Caco-2 (cell line): Measurements from ENCODE around the gene TMTC2. TPM values are rescaled to one million over a fixed set of nuclear protein-coding genes. Genes with fewer than 3 reads are reported as not detected.

Source experiments
- BruUV-seq: library from RNA; stranded (reverse); fragments of 400-500 nt; replicated peaks from 2 replicates; lab custom pipeline; 2021; lab: Mats Ljungman, UMichigan
- CTCF ChIA-PET: fragments of 300-600 bp; sonication (Branson Sonifier 250); formaldehyde crosslinking; loops from one replicate; lab custom pipeline; 2022; ENCODE audit warnings: antibody characterized with exemption; lab: Charles Lee
- POLR2A ChIA-PET: fragments of 300-600 bp; sonication (Branson Sonifier 250); formaldehyde crosslinking; loops from one replicate; lab custom pipeline; 2022; ENCODE audit warnings: antibody characterized with exemption; lab: Charles Lee
- DNase-seq, 2 experiments: peaks; one replicate each; pipeline versions ENCODE4 v3.0.0 to v3.0.0-alpha.2; 2020 to 2022
- H3K27me3 ChIP-seq: replicated peaks from 2 replicates; pipeline ENCODE4 v1.6.0; 2011; ENCODE audit warnings: low read length; ENCODE audit not compliant: control insufficient read depth, insufficient read depth
- H3K36me3 ChIP-seq: 2 replicates; pipeline ENCODE4 v1.5.1; 2011; ENCODE audit warnings: low read length; ENCODE audit not compliant: control insufficient read depth, insufficient read depth
- H3K4me1 ChIP-seq: fragments of 250-450 bp; sonication (Bioruptor Pico); 2 replicates; pipeline ENCODE4 v1.5.1; 2020; ENCODE audit warnings: mild to moderate bottlenecking
- H3K4me3 ChIP-seq: 2 replicates; pipeline ENCODE4 v1.5.1; 2011; ENCODE audit warnings: low read depth, mild to moderate bottlenecking, control low read depth, low read length
- H3K9me3 ChIP-seq: fragments of 250-450 bp; sonication (Bioruptor Pico); 2 replicates; pipeline ENCODE4 v1.5.1; 2020; ENCODE audit warnings: mild to moderate bottlenecking, moderate library complexity
- H3K27ac Mint-ChIP-seq: one replicate; pipeline ENCODE4 v1.8.0; 2022; ENCODE audit warnings: mixed read lengths; ENCODE audit not compliant: unreplicated experiment
- H3K27me3 Mint-ChIP-seq: one replicate; pipeline ENCODE4 v1.8.0; 2022; ENCODE audit warnings: mixed read lengths; ENCODE audit not compliant: insufficient read depth, unreplicated experiment
- H3K36me3 Mint-ChIP-seq: one replicate; pipeline ENCODE4 v1.8.0; 2022; ENCODE audit warnings: mild to moderate bottlenecking, mixed read lengths; ENCODE audit not compliant: insufficient read depth, unreplicated experiment
- H3K4me1 Mint-ChIP-seq: one replicate; pipeline ENCODE4 v1.8.0; 2022; ENCODE audit warnings: low read depth, mixed read lengths; ENCODE audit not compliant: unreplicated experiment
- H3K4me3 Mint-ChIP-seq: one replicate; pipeline ENCODE4 v1.8.0; 2022; ENCODE audit warnings: mild to moderate bottlenecking, moderate library complexity, mixed read lengths; ENCODE audit not compliant: unreplicated experiment
- H3K9me3 Mint-ChIP-seq: one replicate; pipeline ENCODE4 v1.8.0; 2022; ENCODE audit warnings: mixed read lengths; ENCODE audit not compliant: unreplicated experiment
- intact Hi-C: fragments of 100-400 bp; cut with micrococcal nuclease; formaldehyde crosslinking; loops from one replicate; pipeline ENCODE4 v1.10.0; 2022; ENCODE audit not compliant: unreplicated experiment
- total RNA-seq: library from RNA; stranded (reverse); gene quantifications from 2 replicates; pipeline ENCODE4 v1.2.3, GENCODE V29; 2022
- TF ChIP-seq, protein P1 (sequence below), 2 experiments: fragments of 200-600 bp in 1 of 2; IDR thresholded peaks; 1 replicate in 1 of 2; 2 replicates in 1 of 2; pipeline versions ENCODE4 v1.5.1 to v1.8.0; 2011 to 2022; ENCODE audit warnings: antibody characterized with exemption in 1 of 2, control low read depth in 1 of 2, inconsistent platforms in 1 of 2, low read depth in 1 of 2, low read length in 1 of 2, mild to moderate bottlenecking in 1 of 2, moderate library complexity in 1 of 2; ENCODE audit not compliant: insufficient read depth in 1 of 2, severe bottlenecking in 1 of 2, unreplicated experiment in 1 of 2

The TMTC2 gene
- total RNA-seq, 1 experiment from 2014 or later, result 2.2 TPM

DNA sequence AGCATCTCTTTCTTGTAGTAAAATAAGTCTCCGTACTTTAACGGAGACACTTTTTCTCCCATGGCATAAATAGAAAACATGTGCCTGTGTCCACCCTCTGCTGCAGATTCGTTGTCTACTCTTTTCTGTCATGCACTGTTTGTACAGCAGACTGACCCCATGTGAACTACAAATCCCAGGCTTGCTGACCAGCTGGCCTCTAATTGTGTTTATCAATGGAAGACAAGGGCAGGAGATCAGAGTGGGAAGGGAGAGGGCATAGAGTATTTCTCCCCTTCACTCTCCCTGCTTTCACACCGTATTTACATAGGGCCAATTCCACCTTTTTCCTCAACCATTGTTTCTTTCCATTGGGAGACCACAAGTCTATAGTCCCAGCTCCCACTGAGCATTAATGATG is 31.0 kb upstream of the TMTC2 start:
- intact Hi-C loops, result no loop called here
- H3K36me3 ChIP-seq, result no peaks in the 10 kb centered on the region
- H3K4me1 ChIP-seq, result peaks cover 4% of the 10 kb centered on the region; the same call in 1 of the 2 replicates
- H3K9me3 ChIP-seq, result no peaks in the 10 kb centered on the region
- no peak overlapping the region for H3K4me3 Mint-ChIP-seq
- H3K36me3 Mint-ChIP-seq, result no peaks in the 10 kb centered on the region
- H3K4me3 ChIP-seq, result no peak overlapping the region
- no peaks in the 10 kb centered on the region for H3K9me3 Mint-ChIP-seq
- H3K27me3 Mint-ChIP-seq, result no peaks in the 10 kb centered on the region
- H3K4me1 Mint-ChIP-seq, result no peaks in the 10 kb centered on the region
- no peaks in the 10 kb centered on the region for H3K27me3 ChIP-seq
- ChIA-PET CTCF (no interaction called here), POLR2A (no interaction called here)
- no peak overlapping the region for H3K27ac Mint-ChIP-seq
- no TSS peak for BruUV-seq
- DNase-seq, result no peak
- TF ChIP-seq, protein P1, sequence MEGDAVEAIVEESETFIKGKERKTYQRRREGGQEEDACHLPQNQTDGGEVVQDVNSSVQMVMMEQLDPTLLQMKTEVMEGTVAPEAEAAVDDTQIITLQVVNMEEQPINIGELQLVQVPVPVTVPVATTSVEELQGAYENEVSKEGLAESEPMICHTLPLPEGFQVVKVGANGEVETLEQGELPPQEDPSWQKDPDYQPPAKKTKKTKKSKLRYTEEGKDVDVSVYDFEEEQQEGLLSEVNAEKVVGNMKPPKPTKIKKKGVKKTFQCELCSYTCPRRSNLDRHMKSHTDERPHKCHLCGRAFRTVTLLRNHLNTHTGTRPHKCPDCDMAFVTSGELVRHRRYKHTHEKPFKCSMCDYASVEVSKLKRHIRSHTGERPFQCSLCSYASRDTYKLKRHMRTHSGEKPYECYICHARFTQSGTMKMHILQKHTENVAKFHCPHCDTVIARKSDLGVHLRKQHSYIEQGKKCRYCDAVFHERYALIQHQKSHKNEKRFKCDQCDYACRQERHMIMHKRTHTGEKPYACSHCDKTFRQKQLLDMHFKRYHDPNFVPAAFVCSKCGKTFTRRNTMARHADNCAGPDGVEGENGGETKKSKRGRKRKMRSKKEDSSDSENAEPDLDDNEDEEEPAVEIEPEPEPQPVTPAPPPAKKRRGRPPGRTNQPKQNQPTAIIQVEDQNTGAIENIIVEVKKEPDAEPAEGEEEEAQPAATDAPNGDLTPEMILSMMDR (IDR thresholded peaks at IDR 0.05; ENCODE audit: insufficient read depth in 1 of 2, low read depth in 1 of 2, low read length in 1 of 2, severe bottlenecking in 1 of 2, unreplicated experiment in 1 of 2), result no peak

DNA sequence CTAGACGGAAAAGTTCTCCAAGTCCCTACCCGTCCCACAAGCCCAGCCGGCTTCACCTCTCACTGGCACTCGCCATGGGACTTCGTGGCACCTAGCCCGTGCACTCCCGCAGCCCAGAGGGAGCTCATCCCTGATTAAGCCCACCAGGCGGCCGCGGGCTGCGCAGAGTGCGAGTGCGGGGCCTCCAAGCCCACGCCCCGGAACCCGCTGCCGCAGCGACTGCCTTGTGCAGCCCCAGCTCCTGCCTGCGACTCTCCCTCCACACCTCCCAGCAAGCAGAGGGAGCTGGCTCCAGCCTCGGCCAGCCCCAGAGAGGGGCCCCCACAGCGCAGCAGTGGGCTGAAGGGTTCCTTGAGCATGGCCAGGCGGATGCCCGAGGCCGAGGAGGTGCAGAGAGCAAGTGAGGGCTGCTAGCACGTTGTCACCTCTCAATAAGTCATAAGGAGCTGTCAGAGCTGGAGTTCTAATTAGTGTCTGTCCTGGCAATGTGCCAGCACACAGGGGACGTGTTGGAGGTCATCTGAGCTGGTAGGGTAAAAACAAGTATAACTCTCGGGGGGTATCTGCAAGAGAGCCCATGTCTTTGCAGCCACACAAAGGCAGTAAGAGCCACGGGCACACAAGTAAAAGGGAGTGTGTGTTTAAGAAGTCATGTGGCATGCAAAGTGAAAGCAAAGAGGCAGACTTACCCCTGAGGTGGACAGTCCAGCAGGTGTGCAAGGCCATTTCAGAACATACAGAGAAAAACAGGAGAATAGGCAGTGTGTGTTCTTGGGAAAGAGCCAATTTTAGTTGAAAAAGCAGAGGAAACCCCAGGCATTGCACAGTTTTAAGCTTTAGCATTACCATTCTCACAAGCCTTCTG is 27.1 kb upstream of the TMTC2 start:
- no peaks in the 10 kb centered on the region for H3K27me3 Mint-ChIP-seq
- H3K36me3 Mint-ChIP-seq, result no peaks in the 10 kb centered on the region
- no peak overlapping the region for H3K27ac Mint-ChIP-seq
- no TSS peak for BruUV-seq
- intact Hi-C loops, result no loop called here
- no peaks in the 10 kb centered on the region for H3K9me3 Mint-ChIP-seq
- ChIA-PET CTCF (no interaction called here), POLR2A (no interaction called here)
- H3K4me3 ChIP-seq, result no peak overlapping the region
- TF ChIP-seq, protein P1 (IDR thresholded peaks at IDR 0.05; ENCODE audit: insufficient read depth in 1 of 2, low read depth in 1 of 2, low read length in 1 of 2, severe bottlenecking in 1 of 2, unreplicated experiment in 1 of 2), result no peak
- H3K4me1 Mint-ChIP-seq, result no peaks in the 10 kb centered on the region
- no peak overlapping the region for H3K4me3 Mint-ChIP-seq
- H3K4me1 ChIP-seq, result no peaks in the 10 kb centered on the region
- no peak for DNase-seq
- no peaks in the 10 kb centered on the region for H3K27me3 ChIP-seq
- H3K9me3 ChIP-seq, result no peaks in the 10 kb centered on the region
- no peaks in the 10 kb centered on the region for H3K36me3 ChIP-seq

DNA sequence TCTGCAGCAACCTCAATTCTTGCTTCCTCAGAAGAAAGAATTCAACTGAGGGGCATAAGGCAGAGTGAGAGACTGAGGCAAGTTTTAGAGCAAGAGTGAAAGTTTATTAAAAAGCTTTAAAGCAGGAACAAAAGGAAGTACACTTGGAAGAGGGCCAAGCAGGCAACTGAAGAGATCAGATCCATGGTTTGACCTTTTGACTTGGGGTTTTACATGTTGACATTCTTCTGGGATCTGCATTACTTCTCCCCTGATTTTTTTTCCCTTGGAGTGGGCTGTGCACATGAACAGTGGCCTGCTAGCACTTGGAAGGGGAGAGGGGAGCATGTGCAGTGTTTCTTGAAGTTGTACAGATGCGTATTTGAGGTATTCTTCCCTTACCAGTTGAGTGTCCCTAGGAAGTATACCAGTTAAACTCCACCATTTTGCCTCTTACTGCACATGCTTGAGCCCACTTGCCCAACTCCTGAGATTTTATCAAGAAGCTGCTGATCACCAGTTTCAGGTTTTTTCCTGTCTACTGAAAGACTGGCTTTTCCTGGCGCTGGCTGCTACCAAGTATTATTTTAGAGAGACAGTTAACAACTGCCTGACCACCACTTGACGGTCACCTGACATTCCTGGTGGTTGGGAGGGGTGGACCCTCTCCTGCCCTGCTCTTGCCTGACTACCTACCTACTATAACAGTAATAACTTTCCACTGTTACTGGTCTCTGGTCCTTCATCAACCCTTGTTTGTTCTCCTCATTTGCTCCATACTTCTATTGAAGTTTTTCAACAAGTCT is 26.0 kb upstream of the TMTC2 start:
- Mint-ChIP-seq H3K36me3 (no peaks in the 10 kb centered on the region), H3K9me3 (no peaks in the 10 kb centered on the region), H3K27me3 (peaks cover 2% of the 10 kb centered on the region), H3K4me1 (no peaks in the 10 kb centered on the region), H3K4me3 (no peak overlapping the region), H3K27ac (no peak overlapping the region)
- BruUV-seq, result no TSS peak
- TF ChIP-seq, protein P1 (IDR thresholded peaks at IDR 0.05; ENCODE audit: insufficient read depth in 1 of 2, low read depth in 1 of 2, low read length in 1 of 2, severe bottlenecking in 1 of 2, unreplicated experiment in 1 of 2), result no peak
- intact Hi-C loops, result no loop called here
- Histone ChIP-seq H3K36me3 (no peaks in the 10 kb centered on the region), H3K4me3 (no peak overlapping the region), H3K27me3 (no peaks in the 10 kb centered on the region), H3K9me3 (no peaks in the 10 kb centered on the region), H3K4me1 (no peaks in the 10 kb centered on the region)
- POLR2A ChIA-PET, result no interaction called here
- no peak for DNase-seq
- CTCF ChIA-PET, result no interaction called here
